Measurements from ENCODE around the gene C6orf132.

C6orf132 gene

GRCh38 chr6:42162384-42162783 lies 20.0 kb upstream of the C6orf132 start:
- H3K4me3 ChIP-seq (ENCODE audit: low read depth, low read length), result no peak overlapping the region
- TF ChIP-seq CTCF (IDR thresholded peaks at IDR 0.05; ENCODE audit: low read depth, low read length), result no peak

GRCh38 chr6:42159431-42160024 lies 17.1 kb upstream of the C6orf132 start:
- H3K4me3 ChIP-seq (ENCODE audit: low read depth, low read length), result no peak overlapping the region
- no peak for TF ChIP-seq CTCF (IDR thresholded peaks at IDR 0.05; ENCODE audit: low read depth, low read length)

- no peak for TF ChIP-seq CTCF (IDR thresholded peaks at IDR 0.05; ENCODE audit: low read depth, low read length)
- H3K4me3 ChIP-seq (ENCODE audit: low read depth, low read length), result no peak overlapping the region
These were observed 16.2 kb upstream of the C6orf132 start for GRCh38 chr6:42158631-42159030.

GRCh38 chr6:42158011-42158410 lies 15.6 kb upstream of the C6orf132 start:
- no peak overlapping the region for H3K4me3 ChIP-seq (ENCODE audit: low read depth, low read length)
- no peak for TF ChIP-seq CTCF (IDR thresholded peaks at IDR 0.05; ENCODE audit: low read depth, low read length)

- no peak for TF ChIP-seq CTCF (IDR thresholded peaks at IDR 0.05; ENCODE audit: low read depth, low read length)
- H3K4me3 ChIP-seq (ENCODE audit: low read depth, low read length), result no peak overlapping the region
These were observed 14.2 kb upstream of the C6orf132 start for GRCh38 chr6:42156638-42157037.

GRCh38 chr6:42155293-42155692 lies 12.9 kb upstream of the C6orf132 start:
- TF ChIP-seq CTCF (IDR thresholded peaks at IDR 0.05; ENCODE audit: low read depth, low read length), result no peak
- H3K4me3 ChIP-seq (ENCODE audit: low read depth, low read length), result no peak overlapping the region

- no peak overlapping the region for H3K4me3 ChIP-seq (ENCODE audit: low read depth, low read length)
- no peak for TF ChIP-seq CTCF (IDR thresholded peaks at IDR 0.05; ENCODE audit: low read depth, low read length)
These were observed 12.2 kb upstream of the C6orf132 start for GRCh38 chr6:42154461-42155209.

Measured in WI38 (cell line).